HG02852 (cell line): ENCODE results near the gene TRAF3IP1.
"Not testable (repeated sequence)": the region's sequence is repeated elsewhere in the genome, so short reads cannot be mapped to it uniquely, and the experiment has no call there.

Experiments used
- ATAC-seq: cut with Tn5 transposase; IDR thresholded peaks from one replicate; pipeline ENCODE4 v1.9.1; 2021; ENCODE audit warnings: mild to moderate bottlenecking, moderate library complexity; ENCODE audit not compliant: unreplicated experiment

Gene TRAF3IP1, protein sequence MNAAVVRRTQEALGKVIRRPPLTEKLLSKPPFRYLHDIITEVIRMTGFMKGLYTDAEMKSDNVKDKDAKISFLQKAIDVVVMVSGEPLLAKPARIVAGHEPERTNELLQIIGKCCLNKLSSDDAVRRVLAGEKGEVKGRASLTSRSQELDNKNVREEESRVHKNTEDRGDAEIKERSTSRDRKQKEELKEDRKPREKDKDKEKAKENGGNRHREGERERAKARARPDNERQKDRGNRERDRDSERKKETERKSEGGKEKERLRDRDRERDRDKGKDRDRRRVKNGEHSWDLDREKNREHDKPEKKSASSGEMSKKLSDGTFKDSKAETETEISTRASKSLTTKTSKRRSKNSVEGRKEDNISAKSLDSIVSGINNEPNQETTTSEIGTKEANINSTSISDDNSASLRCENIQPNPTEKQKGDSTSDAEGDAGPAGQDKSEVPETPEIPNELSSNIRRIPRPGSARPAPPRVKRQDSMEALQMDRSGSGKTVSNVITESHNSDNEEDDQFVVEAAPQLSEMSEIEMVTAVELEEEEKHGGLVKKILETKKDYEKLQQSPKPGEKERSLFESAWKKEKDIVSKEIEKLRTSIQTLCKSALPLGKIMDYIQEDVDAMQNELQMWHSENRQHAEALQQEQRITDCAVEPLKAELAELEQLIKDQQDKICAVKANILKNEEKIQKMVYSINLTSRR

DNA sequence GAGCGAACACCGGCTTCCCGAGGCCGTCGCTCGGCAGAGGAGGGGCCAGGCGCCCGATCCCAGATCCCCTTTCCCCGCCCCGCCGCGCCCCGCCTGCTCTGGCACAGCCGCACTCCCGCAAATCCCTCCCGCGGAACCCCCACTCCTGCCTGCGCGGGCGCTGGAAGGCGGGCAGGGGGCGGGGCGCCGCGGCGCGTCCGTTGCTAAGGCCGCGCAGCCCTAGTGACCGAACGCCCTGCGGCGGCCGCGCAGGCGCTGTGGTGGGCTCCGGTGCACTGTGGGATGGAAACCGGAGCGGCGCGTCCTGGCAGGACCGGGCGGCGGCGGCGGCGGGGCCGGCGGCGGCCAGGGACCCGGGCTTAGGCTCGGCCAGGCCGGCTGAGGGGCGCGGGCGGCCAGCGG is at the start of gene TRAF3IP1:
TRAF3IP1 (plus strand) TSS at position 273 of the 402 bp plus-strand sequence. CDS start 145 bp downstream, outside the sequence.
- peak; percentile 97 for ATAC-seq

GRCh38 chr2:238270606-238271005 is 49.7 kb upstream of the TRAF3IP1 start:
- no peak for ATAC-seq

DNA sequence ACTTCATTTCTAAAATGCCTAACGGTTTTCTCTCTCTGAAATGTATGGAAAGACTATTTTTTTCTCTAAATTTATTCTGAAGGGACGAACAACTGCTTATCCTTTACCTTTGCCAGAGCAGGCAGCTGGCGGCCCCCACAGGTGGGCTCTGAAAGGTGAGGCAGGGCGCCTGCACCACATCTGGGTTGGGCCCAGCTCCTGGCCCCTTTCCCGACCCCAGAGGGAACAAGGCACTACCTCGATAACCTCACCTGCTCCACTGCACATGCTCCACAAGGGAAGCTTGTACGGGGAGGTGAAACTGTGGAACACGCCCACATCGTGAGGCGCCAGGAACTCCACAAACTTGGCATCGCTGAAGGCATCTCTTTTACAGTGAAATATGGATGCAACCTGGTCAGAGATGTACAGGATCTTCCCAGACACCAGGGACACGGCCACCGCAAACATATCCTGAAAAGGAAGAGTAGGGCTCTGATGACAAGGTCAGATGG is 49.2 kb upstream of the TRAF3IP1 start:
- ATAC-seq = no peak

DNA sequence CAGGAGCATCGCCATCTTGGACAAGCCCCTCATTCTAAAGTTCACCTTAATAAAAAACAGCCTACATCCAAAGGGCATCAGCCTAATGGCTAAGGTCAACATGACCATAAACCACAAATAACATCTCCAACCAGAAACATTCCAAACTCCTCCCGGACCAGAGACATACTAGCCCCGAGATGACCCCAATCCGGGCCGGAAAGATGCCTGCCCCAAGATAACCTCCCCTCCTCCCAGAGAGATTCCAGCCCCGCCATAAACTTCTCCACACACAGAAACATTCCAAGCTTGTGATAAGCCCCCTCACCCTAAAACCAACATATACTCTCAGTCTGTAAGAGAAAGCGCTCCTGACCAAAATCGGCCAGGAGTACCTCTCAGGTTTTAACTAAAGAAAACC is 48.6 kb upstream of the TRAF3IP1 start:
- ATAC-seq = not testable (repeated sequence)

DNA sequence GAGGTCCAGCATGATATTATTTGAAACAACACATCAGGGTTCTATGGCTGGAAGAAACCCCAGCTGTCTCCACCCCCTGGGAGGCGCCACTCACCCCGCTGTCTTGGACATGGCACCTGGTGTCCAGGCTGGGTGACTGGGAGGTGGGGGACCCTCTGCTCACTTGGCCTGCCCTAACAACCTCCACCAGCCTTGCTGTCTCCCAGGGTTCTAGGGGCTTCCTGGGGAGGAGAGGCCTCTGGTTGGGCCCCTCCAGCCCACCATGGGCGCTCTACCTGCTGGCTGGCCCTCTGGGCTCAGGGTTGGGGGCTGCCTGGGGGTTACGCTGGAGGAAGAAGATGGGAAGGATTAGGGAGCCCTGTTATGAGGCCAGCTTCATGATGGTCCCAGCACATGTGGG is 48.2 kb upstream of the TRAF3IP1 start:
- no peak for ATAC-seq

DNA sequence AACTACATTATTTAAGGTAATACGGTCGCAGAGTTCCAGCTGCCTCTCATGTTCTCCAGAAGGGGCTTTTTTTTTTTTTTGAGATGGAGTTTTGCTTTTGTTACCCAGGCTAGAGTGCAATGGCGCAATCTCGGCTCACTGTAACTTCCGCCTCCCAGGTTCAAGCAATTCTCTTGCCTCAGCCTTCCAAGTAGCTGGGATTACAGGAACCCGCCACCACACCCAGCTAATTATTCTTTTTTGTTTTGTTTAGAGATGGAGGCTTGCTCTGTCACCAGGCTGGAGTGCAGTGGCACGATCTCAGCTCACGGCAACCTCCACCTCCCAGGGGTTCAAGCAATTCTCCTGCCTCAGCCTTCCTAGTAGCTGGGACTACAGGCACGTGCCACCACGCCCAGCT is 46.9 kb upstream of the TRAF3IP1 start:
- ATAC-seq = not testable (repeated sequence)

GRCh38 chr2:238274152-238274865 is 46.0 kb upstream of the TRAF3IP1 start:
- ATAC-seq = no peak

- ATAC-seq = no peak
These were observed 42.6 kb upstream of the TRAF3IP1 start for GRCh38 chr2:238277695-238278094.

GRCh38 chr2:238278626-238279323 is 41.5 kb upstream of the TRAF3IP1 start:
- no peak for ATAC-seq

GRCh38 chr2:238279324-238279682 is 41.0 kb upstream of the TRAF3IP1 start:
- ATAC-seq = no peak

DNA sequence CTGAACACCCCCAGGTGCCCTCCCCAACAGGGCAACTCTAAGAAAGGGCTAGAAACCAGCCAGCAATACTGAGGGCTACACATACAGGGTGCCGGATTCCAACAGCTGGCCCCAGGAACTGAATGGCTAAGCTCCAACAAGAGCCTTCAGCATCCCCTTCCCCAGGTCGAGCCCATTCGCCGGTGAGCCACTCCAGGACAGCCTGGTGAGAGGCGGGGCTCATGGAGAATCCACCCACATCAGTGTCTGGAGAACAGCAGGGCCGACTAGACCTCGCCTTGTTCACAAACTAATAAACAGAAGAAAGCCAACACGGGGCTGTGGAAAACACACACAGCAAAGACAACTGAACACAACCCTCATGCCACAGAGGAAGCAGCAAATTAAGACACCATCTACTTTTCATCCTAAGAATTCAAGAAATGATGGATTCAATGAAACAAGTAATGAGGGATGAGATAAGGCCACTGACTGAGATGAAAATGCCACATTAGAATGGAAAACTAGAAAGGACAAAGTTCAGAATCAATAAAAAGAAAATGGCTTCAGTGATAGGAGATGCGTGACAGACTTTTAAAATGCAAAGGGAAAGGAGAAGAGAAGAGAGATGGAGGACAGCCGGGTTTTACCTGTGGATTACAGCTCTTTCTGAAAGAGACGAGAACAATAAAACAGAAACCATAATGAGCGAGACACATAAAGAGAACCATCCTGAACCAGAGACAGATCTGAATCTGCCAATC is 40.1 kb upstream of the TRAF3IP1 start:
- ATAC-seq = no peak

DNA sequence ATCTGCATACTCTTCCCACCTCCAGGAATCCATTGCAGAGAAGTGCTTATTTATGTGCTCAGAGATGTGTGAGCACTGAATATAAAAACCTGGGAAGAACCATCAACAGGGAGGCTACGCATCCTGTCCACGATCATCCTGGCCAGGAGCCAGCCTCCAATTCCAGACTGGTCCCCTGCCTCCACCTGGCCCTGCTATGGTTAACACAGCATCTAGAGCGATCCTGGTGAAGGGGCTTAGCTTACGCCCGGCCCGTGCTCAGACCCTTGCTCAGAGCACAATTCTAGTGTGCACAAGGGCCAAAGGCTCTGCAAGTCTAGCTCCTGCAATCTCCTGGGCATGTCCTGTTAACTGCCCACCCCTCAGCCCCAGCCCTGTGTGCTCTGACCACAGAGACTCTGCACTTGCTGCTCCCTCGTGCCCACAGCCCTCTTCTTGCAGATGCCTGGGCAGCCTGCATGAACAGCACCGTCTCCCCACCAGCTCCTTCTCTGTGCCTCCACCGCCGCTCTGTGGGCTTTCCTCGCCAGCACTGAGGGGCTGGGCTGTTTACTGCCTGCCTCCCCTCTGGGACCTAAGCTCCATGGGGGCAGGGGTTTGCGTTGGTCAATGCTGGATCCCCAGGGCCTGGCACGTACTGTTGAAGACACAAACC is 38.4 kb upstream of the TRAF3IP1 start:
- no peak for ATAC-seq

DNA sequence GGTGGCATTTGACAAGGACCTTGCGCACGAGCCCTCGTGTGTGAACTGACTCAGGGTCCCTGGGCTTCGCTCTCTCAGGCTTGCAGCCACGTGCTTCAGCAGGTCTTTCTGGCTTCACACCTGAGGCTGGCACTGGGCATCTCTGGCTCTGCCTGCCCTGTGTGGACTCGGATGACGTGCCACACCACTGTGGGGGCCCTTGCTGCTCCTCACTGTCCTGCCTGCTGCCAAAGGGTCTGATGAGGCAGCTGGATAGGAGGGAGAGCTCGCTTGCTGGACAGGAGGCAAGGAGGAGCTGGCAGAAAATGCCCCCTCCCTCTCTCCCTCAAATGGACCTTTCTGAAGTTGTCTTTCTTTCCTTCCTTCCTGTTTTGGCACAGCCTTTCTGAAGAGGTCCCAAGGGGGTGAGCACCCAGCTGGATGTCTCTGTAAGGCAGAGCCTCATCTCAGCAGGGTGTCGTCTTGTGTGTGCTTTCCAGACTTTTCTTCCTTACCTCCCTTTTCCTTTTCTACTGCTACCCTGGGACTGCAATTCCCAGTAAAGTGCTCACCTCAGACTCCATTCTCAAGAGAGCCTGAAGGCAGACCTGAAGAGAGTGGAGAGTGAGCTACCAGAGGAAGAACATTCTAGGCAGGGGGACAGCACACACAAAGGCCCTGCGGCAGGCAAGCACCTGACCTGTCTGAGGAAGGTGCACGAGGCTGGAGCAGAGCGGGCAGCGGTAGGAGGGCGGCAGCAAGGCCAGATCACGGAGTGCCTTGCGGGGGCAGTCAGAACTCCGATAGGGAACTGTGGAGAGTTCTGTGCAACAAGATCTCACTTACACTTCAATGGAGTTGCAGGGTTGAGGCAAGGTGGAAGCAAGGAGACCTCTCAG is 37.2 kb upstream of the TRAF3IP1 start:
- no peak for ATAC-seq

DNA sequence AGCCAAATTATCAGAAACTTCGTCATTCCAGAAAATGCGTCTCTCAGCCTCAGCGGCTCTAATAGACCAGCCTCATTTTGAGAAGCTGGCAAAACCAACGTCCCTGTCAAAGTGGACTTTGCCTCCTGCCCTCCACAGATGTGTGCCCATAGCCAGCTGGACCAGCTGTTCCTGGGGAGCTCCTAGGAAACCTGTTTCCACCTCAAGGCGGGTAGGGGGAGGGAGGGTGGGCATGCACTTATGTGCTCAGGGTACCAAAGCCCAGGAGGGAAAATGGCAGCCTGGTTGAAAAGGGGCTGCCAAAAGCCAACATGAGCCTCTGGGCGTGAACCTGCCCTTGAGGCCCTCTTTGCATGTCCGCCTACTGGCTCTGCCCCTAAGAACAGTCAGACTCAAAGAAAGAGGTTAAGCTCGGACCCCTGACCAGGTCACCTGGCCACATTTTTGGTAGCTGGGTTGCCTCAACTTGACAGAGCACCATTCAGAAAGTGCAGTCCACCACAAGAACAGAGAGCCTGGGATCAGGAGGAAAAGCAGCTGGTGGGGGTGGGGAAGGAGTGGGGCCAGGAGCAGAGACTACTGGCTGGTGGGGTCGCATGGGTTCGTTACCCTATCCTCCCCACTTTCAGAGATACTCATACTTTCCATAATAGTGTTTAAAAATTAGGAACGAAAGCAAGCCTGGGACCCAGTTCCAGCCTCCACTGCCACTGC is 35.4 kb upstream of the TRAF3IP1 start:
- no peak for ATAC-seq

DNA sequence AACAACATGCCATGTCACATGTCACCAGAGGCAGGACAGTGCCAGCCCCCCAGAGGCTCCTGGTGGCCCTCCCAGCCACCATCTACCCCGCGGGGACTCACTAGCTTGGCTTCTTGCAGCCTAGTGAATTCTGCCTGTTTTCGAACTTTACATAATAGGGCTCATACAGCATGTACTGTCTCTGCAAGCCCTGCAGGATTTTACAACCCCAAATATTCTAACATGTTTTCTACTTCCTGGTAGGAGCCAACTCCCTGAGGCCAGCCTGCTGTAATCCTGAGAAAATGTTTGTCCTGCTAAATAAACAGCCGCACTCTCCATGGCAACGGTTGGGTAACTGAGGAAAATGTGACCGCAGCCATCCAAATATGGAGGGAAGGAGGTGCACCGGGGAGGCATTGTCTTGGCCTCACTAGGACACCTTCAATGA is 34.6 kb upstream of the TRAF3IP1 start:
- ATAC-seq = no peak

DNA sequence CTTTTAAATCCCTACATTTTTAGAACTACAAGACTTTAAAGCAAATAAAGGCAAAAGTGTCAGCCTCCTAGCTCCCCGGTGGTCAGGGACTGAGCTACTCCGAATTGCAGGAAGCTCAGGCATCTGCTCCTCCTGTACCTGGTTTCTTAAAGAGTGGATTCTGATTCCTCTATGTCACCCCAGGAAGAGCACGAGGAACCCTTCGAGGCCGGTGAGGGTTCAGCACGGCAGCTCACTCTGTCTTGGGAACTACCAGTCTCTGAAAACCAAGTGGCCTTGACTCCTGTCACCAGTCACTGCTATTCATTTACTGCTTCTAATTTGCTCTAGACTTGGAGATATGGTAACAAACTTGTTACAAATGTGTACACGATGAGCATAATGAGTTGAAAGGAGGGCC is 34.2 kb upstream of the TRAF3IP1 start:
- ATAC-seq = no peak

DNA sequence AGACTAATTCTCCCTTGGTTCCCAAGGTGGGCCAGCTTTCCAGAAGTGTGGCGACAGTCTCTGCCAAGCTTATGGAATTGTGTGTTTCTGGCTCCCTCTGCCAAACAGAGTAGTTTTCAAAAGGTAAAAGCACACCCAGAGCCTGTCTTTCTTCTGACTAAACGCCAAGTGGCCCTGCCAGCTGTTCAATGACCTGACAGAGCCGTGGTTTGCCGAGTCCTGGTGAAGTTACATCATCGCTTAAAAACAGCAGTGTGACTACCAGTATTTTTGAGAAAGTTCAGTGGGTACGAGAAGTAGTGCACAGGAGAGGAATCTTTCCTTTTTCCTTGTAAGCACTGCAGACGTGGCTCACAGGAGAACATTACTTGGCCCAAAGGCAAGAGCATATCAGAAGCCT is 33.8 kb upstream of the TRAF3IP1 start:
- ATAC-seq = no peak
